G401 (cell line): ENCODE data around the gene BCL2L2. TPM values are rescaled to one million over a fixed set of nuclear protein-coding genes. Genes with fewer than 3 reads are reported as not detected.

Experiments
- total RNA-seq: library from RNA; depleted of rRNA; stranded (reverse); fragments of >200 nt; shearing (Covaris generic); gene quantifications from 2 replicates; pipeline ENCODE4 v1.2.3, GENCODE V29; 2014; rRNA removed

The BCL2L2 gene
- total RNA-seq, 1 experiment from 2014 or later: 17.3 TPM

Other genes with a start within 250 kb of the BCL2L2 start
- gene CDH24, start 249.3 kb upstream of the BCL2L2 start, total RNA-seq: 8.7 and 10.9 TPM in 2 replicates
- 80.3 and 95.3 TPM in 2 replicates for gene ACIN1, start 211.7 kb upstream of the BCL2L2 start, total RNA-seq
- gene C14orf119, start 211.3 kb upstream of the BCL2L2 start, total RNA-seq: 53.7 and 55.2 TPM in 2 replicates
- not detected in 2 replicates for gene CIROP, start 201.8 kb upstream of the BCL2L2 start, total RNA-seq
- not detected in 2 replicates for gene CEBPE, start 187.6 kb upstream of the BCL2L2 start, total RNA-seq
- gene SLC7A8, start 123.2 kb upstream of the BCL2L2 start, total RNA-seq: 14.5 and 15.9 TPM in 2 replicates
- not detected in 2 replicates for gene RNF212B, start 68.9 kb upstream of the BCL2L2 start, total RNA-seq
- 17.5 and 25.9 TPM in 2 replicates for gene HOMEZ, start 20.7 kb upstream of the BCL2L2 start, total RNA-seq
- gene PPP1R3E, start 4.0 kb upstream of the BCL2L2 start, total RNA-seq: 3.9 and 9.6 TPM in 2 replicates
- gene PABPN1, start 14.6 kb downstream of the BCL2L2 start, total RNA-seq: 112 and 138 TPM in 2 replicates
- 21.3 and 25.9 TPM in 2 replicates for gene SLC22A17, start 46.1 kb downstream of the BCL2L2 start, total RNA-seq
- not detected in 2 replicates for gene EFS, start 58.3 kb downstream of the BCL2L2 start, total RNA-seq
- not detected in 2 replicates for gene IL25, start 66.0 kb downstream of the BCL2L2 start, total RNA-seq
- not detected in 2 replicates for gene CMTM5, start 70.2 kb downstream of the BCL2L2 start, total RNA-seq
- not detected in 2 replicates for gene MYH6, start 101.4 kb downstream of the BCL2L2 start, total RNA-seq
- not detected in 2 replicates for gene MYH7, start 128.8 kb downstream of the BCL2L2 start, total RNA-seq
- gene NGDN, start 162.9 kb downstream of the BCL2L2 start, total RNA-seq: 47.6 and 52.1 TPM in 2 replicates
- under 0.01 and 0.03 TPM in 2 replicates for gene ZFHX2, start 244.9 kb downstream of the BCL2L2 start, total RNA-seq
- 12.9 and 22.2 TPM in 2 replicates for gene THTPA, start 249.4 kb downstream of the BCL2L2 start, total RNA-seq